Lower leg skin (tissue), 4 donors: ENCODE measurements around the gene STRIP1. TPM values are rescaled to one million over a fixed set of nuclear protein-coding genes. Genes with fewer than 3 reads are reported as not detected.
"Not testable (repeated sequence)": the region's sequence is repeated elsewhere in the genome, so short reads cannot be mapped to it uniquely, and the experiment has no call there.

ENCODE experiments used
- DNase-seq, 2 donors: peaks; one replicate each; pipeline ENCODE4 v3.0.0-alpha.2; 2019; ENCODE audit warnings: low spot score in 2 of 2
- H3K4me3 ChIP-seq: fragments of 200-600 bp; sonication (generic); 2 replicates; pipeline ENCODE4 v1.5.1; 2017; ENCODE audit warnings: mild to moderate bottlenecking, low read depth; ENCODE audit not compliant: poor library complexity, severe bottlenecking
- CTCF ChIP-seq, 3 donors: fragments of 450-650 bp; IDR thresholded peaks; one replicate each; pipeline ENCODE4 v1.5.1; 2016; ENCODE audit warnings: antibody characterized with exemption in 3 of 3, mild to moderate bottlenecking in 3 of 3, moderate library complexity in 2 of 3
- POLR2A ChIP-seq, 2 donors: fragments of 450-650 bp; IDR thresholded peaks; one replicate each; pipeline ENCODE4 v1.6.1; 2016 to 2017; ENCODE audit warnings: antibody characterized with exemption in 2 of 2, mild to moderate bottlenecking in 1 of 2, moderate library complexity in 1 of 2
- WGBS, 2 donors: methylation state at CpG; one replicate each; pipeline ENCODE4 v1.1.5; 2018; 5-methylcytosine and 5-hydroxymethylcytosine counted together
- intact Hi-C: fragments of 100-400 bp; cut with DNase I; formaldehyde crosslinking; loops from one replicate; pipeline ENCODE4 v1.15.0; 2023; ENCODE audit warnings: low total_unique reads
- total RNA-seq, 4 donors: library from RNA; depleted of rRNA; stranded (reverse); fragments of >200 nt; gene quantifications; one replicate each; pipeline ENCODE4 v1.1.0, GENCODE V29; 2016

Gene STRIP1
- total RNA-seq, 4 donors from 2014 or later, result 45.0 to 64.1 (median 50.9) TPM

- no peak for DNase-seq
- no peak overlapping the region for H3K4me3 ChIP-seq
- intact Hi-C loops, result no loop called here
- no peak for TF ChIP-seq POLR2A (IDR thresholded peaks at IDR 0.05)
- TF ChIP-seq CTCF (IDR thresholded peaks at IDR 0.05), result no peak
- 92% methylated on average over 4 of the region's 4 CpGs for WGBS, 2 donors
Measured at GRCh38 chr1:110024613-110025012, 9.8 kb upstream of the STRIP1 start.

GRCh38 chr1:110030687-110031086 is 3.7 kb upstream of the STRIP1 start:
- WGBS, 2 donors, result 81 to 89% methylated on average over 4 of the region's 4 CpGs
- intact Hi-C loops, H3K4me3 ChIP-seq, DNase-seq: not testable (repeated sequence)

- 73 to 75% methylated on average over 2 of the region's 2 CpGs for WGBS, 2 donors
- no peak overlapping the region for H3K4me3 ChIP-seq
- TF ChIP-seq CTCF (IDR thresholded peaks at IDR 0.05), result no peak
- no peak for TF ChIP-seq POLR2A (IDR thresholded peaks at IDR 0.05)
- intact Hi-C loops, result no loop called here
- DNase-seq, result no peak
Measured at GRCh38 chr1:110032327-110032726, 2.1 kb upstream of the STRIP1 start.

GRCh38 chr1:110033421-110033820 is 1.0 kb upstream of the STRIP1 start:
- H3K4me3 ChIP-seq, result no peak overlapping the region
- peak in 1 of 2 donors; percentile 40 for DNase-seq
- 89% methylated on average over 5 of the region's 5 CpGs for WGBS, 2 donors
- intact Hi-C loops, result no loop called here
- TF ChIP-seq POLR2A (IDR thresholded peaks at IDR 0.05), result no peak
- TF ChIP-seq CTCF (IDR thresholded peaks at IDR 0.05), result no peak

- TF ChIP-seq POLR2A (IDR thresholded peaks at IDR 0.05) (no peak), CTCF (IDR thresholded peaks at IDR 0.05) (no peak)
- DNase-seq, result no peak
- 40 to 48% methylated on average over 4 of the region's 4 CpGs for WGBS, 2 donors
- H3K4me3 ChIP-seq, result peak overlapping the region; percentile 14
- intact Hi-C loops, result no loop called here
Measured at GRCh38 chr1:110034040-110034450, 379 bp upstream of the STRIP1 start.

- 5 to 6% methylated on average over 14 to 15 of the region's 16 CpGs for WGBS, 2 donors
- intact Hi-C loops, result no loop called here
- H3K4me3 ChIP-seq, result peak overlapping the region; percentile 100
- no peak for DNase-seq
- TF ChIP-seq CTCF (IDR thresholded peaks at IDR 0.05), result no peak
- no peak for TF ChIP-seq POLR2A (IDR thresholded peaks at IDR 0.05)
Measured at GRCh38 chr1:110035236-110035752, 870 bp downstream of the STRIP1 start.
